Activated CD4-positive, CD25-positive, alpha-beta regulatory T cell treated with anti-CD3 and anti-CD28 coated beads, Interleukin-2, amount 50 U/mL, for 16 hours (primary cell): Measurements from ENCODE around the gene DNAJC30.
"Not testable (repeated sequence)": the region's sequence is repeated elsewhere in the genome, so short reads cannot be mapped to it uniquely, and the experiment has no call there.

Experiments
- DNase-seq: peaks from one replicate; pipeline ENCODE4 v3.0.0-alpha.2; 2020; ENCODE audit warnings: low read depth, low spot score

Gene DNAJC30

DNA sequence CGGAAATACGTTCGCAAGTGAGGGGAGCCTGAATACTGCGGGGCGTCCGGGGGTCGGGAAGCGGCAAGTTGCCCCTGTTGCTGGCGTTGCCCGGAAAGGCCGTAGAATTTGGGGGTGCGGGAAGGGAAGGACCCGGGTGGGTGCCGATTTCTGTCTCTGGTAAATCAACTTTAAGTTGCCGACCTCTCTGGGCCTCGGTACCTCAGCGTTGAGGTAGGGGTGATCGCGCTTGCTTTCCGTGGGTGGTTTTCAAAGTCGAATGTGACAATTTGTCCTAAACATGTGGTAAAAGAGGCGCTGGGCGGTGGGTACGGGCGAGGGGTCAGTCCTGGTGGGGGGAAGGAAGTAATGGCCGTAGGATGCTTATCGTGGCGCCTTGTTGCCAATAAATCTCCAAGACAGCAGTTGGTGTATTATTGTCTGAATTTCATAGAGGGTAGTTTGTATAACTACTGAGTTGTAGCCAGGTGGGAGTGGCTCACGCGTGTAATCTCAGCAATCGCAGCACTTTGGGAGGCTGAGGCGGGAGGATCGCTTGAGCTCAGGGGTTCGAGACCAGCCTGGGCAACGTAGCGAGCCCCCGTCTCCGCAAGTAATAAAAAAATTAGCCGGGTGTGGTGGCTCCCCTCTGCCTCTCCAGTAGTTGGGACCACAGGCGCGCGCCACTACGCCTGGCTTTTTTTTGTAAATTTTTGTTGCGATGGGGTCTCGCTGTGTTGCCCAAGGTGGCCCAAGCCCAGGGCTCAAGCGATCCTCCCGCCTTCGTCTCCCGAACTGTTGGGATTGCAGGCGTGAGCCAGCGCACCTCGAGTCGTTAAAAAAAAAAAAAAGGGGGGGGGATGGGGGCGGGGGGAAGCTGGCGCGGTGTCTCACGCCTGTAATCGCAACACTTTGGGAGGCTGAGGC lies 788 bp upstream of the DNAJC30 start:
- DNase-seq = no peak

DNA sequence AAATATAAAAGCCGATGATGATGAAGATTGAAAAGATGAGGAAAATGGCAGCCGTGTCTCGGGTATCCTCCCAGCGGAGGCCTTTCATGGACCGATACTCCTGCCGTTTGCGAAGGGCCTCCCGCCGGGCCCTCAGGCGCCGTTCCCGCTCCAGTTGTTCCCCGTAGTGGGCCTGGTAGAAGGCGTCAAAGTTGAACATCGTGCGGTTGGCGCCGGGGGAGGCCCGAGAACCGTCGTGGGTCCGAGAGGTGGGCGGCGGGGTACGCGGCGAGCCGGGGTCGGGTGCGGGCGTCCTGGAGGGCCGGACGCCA lies 553 bp downstream of the DNAJC30 start:
- no peak for DNase-seq

DNA sequence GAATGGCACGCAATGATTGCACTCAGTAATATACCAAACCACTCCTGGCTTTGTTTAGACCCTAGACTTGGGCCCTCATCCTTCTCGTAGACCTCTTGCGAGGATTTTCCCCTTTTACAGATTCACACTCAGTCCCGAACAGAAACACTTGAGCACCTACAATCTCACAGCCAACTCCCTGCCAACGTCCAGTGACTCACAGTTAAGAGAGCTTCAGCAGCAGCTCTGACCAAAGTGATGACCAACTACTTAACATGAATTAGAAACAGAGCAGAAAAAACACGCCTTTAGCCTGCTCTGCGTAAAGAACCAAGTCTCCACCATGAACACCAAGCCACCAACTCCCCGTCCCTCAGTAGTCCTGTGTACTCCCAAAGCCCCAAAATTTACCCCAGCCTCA lies 2.2 kb downstream of the DNAJC30 start:
- DNase-seq = no peak

DNA sequence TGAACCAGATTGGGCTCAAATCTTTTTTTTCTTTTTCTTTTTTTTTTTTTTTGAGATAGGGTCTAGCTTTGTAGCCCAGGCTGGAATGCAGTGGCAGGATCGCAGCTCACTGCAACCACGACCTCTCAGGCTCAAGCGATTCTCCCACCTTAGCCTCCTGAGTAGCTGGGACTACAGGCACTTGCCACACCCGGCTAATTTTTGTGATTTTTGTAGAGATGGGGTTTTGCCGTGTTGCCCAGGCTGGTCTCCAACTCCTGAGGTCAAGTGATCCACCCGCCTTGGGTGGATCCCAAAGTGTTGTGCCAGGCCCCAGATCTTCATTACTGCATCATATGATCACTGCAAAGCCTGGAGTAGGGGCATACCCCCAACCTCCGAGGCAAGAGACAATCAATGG lies 2.8 kb downstream of the DNAJC30 start:
- DNase-seq = no peak

DNA sequence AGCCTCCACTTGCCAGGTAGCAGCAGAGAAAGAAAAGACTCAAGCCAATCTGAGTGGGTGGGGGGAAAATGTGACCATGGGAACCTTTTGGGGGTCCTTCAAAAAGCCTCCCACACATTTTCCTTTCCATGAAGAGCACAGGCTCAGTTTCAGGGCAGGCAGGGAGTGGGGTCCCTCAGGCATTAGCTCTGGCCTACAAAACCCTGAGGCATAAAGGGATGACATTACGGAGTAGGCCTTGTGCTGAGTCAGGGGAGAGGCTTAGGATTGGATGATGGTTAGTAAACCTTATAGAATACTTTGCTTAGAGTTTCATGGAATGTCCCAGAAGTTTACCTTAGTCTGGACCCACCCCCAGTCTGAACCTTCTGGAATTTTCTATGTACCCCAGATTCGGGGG lies 3.5 kb downstream of the DNAJC30 start:
- no peak for DNase-seq

DNA sequence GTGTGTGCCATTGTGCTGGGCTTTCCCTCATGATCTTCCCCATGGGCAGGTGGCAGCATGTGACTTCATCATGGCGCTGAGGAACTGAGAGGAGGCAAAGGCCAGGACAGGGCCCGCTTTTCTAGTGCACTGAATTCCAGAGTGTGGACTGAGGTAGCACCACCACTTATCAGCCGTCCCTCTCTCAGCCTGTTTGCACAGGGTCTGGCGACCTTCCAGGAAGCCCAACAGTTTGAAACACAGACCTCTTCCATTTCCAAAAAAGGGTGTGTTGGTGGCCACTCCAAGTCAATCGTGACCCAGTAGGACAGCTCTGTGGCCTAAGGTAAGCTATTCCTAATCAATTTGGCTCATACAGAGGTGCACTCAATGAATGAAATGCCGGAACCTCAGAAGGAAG lies 4.4 kb downstream of the DNAJC30 start:
- DNase-seq = no peak

DNA sequence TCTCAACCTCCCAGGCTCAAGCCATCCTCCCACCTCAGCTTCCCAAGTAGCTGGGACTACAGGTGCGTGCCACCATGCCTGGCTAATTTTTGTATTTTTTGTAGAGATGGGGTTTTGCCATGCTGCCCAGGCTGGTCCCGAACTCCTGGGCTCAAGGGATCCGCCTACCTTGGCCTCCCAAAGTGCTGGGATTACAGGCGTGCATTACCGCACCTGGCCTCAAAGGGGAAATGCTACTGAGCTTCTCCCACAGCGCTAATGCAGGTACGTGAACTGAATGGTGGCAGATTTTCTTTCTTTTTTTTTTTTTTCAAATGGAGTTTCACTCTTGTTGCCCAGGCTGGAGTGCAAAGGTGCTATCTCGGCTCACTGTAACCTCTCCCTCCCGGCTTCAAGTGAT lies 7.2 kb downstream of the DNAJC30 start:
- DNase-seq = not testable (repeated sequence)

DNA sequence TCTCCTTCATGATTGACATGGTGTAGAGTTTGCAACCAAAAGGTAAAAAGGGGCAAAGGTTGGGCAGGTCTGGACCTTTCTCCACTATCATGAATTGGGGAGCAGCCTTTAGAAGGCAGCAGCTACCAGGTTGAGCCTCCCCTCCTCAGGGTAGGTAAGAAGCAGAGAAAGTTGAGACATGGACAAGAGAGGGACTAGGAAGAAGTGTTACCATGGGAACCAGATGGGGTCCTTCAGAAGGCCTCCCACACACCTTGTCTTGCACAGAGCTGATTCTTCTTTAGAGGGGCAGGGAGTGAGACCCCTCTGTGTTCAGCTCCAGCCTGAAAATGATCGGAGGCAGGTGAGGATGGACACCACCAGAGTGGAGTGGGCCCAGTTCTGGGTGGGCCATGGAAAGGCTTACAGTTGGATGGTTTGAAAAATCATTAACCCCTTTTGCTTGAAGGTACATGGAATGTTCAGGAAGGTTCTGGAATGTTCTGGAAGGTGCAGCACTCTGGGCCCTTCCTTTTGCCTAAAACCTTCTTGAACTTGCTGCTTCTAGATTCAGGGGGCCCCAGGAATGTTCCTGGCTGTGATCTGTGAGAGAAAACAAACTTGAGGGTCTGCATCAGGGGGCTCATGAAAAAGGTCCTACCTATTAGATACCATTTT lies 8.7 kb downstream of the DNAJC30 start:
- DNase-seq = no peak

DNA sequence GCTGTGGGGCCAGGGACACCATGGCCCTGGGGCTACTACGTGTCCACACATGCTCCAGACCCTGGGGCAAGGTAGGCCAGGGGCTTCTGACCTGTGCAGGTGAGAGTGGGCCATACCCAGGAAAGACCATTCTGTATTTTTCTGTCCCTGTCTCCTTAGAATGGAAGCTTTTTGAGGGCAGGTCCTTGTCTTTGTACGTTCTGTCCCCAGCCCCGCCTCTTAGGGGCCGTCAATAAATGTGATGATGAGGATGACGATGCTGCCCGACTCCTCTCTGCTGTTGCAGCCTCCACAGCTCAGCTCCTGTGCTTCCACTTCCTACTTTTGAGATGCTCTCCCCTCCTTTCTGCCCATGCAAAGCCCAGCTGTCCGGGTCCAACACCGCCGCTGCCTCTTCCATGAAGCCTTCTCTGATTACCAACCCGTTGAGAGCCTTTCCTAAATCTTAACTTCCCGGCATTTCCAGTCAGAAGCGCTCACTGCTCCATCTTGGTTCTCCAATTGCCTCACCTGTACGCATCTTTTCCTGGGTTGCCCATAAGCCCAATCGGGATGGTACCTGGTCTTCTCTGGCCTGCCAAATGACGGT lies 11.3 kb downstream of the DNAJC30 start:
- DNase-seq = no peak

DNA sequence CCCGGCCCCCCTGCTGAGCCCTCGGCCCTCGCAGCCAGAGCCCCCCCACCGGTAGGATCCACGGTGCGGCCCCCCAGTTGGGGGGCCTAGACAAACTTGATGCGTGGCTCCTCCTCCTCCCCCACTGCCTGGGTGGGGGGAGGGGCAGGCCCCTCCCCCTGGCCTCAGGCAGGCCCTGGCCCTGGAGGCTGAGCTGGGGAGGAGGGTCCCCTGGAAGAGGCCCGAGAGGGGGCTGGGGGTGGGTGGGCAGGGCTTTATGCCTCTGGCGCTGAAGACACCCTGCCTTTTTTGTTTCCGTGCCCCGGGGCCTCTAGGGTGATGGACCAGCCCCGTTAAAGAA lies 12.0 kb downstream of the DNAJC30 start:
- DNase-seq = no peak

DNA sequence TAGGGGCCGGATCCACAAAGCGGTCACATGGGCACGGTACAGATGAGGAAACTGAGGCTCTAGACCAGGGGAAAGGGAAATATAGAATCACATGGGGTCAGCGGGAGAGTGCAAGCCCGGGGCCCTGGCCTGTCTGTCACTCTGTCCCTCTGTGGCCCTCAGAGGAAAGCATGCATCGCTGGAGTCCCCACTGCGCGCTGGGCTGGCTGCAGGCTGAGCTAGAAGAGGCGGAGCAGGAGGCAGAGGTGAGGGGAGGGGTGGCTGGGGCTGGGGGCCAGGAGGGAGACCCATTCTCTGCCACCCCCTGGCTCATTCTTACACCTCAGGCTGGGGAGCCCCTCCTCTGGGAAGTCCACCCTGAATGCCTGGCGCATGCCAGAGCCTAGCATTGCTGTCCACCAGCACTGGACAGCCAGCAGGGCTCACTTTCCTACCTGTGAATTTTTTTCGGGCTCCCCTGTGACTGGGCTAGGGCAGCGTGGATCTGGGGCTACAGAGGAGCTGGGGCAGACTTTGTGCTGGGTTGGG lies 13.3 kb downstream of the DNAJC30 start:
- DNase-seq = no peak

DNA sequence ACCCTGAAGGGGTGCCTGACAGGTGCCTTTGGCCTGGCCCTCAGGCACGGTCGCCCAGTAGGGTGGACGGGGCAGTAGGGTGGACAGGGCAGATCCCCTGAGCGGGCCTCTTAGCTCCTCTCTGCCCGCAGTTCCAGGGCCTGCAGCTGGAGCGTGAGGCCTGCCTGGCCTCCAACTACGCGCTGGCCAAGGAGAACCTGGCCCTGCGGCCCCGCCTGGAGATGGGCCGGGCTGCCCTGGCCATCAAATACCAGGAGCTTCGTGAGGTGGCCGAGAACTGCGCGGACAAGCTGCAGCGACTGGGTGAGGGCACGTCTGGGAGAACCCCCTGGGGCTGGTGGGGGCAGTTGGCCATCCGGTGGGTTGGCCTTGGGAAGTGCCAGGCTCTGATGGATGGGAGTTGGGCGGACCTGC lies 14.0 kb downstream of the DNAJC30 start:
- DNase-seq = no peak

DNA sequence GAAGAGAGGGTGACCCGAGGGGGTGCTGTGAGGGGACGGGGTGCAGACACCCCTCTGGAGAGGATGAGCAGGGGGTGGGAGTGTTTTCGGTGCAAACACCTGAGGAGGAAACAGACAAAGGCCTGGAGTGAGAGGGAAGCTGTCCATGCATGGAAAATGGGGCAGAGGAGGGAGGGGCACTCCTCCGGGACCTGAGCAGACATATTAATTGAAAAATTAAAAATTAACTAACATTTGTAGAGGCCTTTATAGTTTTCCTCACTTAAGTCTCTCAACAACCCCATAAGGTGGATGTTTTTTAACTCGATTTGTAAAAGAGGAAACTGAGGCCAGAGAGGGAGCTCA lies 14.4 kb downstream of the DNAJC30 start:
- no peak for DNase-seq

DNA sequence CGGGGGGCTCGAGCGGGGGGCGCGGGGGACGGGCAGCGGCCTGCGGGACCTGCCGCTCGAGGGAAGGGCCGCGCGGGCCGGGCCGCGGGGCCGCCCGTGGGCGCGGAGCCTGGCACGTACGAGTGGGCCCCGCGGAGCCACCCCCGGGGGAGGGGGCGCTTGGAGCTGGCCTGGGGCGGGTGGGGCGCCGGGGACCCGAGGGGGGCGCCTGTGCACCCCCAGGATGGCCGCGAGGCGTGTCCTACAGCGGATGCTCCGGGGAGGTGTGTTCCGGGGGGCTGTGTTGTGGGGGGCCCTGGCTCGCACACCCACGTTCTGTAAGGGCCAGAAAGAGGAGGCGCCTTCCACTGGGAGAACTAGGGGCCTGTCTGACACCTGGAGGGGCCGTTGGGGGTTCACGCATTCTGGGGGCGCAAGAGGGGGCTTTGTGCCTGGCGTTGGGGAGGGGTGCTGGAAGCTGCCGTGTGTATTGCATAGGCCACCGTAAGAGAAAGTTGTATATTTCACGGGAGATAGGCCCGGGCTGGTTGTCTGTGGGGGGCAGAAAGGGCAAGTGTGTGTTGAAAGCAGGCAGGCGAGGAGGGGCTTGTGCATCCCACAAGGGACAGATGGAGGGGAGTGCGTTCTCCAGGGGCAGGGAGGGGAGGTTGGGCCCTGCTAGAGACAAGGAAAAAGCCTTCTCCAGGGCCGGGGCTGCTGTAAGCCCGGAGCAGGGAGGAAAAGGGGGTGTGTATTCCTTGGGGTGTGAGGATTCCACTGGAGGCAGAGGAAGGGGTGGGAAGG lies 15.0 kb downstream of the DNAJC30 start:
- DNase-seq = no peak

DNA sequence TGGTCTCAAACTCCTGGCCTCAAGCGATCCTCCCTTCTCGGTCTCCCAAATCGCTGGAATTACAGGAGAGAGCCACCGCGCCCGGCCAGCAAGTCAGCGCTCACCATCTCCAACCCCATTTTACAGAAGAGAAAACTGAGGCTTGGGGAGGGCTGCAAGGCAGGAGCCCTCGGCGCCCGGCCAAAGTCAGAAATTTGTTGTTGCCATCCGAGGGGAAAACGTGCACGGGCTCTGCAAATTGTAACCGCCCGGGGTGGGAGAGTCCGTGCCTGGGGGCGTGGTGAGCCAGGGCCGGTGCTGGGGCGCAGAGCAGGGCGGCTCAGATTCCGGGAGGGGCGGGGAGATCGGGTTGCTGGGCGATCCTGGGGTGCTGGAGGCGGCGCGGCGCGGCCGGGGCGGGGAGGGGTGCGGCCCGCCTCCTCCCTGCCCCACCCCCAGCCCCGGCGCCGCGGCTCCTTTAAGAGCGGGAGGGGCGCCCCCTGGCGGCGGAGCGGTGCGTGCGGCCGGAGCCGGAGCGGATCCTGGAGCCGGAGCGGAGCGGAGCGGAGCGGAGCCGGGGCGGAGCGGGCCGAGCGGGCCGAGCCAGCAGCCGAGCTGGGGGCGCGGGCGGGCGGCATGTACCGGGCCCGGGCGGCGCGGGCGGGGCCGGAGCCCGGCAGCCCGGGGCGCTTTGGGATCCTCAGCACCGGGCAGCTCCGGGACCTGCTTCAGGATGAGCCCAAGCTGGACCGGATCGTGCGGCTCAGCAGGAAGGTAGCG lies 15.7 kb downstream of the DNAJC30 start, which contains the start of gene VPS37D:
Gene VPS37D, plus strand, starts transcription at position 488 of the 759 bp plus-strand sequence. Its CDS starts 128 bp downstream, at position 616.
- DNase-seq = peak; percentile 88

DNA sequence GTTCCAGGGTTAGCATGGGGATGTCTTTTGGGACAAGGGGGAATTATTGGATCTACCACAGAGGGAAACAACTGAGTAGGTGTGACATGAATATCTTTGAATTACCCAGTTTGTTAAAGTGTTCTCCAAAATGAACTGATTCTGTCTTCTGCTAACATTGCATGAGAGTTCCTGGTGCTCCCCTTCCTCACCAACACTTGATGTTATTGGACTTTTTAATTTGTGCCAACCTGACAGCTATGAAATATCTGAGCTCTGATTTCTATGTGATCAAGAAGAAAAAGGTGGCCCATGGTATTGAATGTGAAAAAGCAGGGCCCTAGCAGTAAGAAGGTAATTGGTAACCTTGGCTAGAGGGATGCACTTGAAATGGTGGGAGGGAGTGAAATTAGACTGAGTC lies 20.2 kb downstream of the DNAJC30 start:
- DNase-seq = no peak

DNA sequence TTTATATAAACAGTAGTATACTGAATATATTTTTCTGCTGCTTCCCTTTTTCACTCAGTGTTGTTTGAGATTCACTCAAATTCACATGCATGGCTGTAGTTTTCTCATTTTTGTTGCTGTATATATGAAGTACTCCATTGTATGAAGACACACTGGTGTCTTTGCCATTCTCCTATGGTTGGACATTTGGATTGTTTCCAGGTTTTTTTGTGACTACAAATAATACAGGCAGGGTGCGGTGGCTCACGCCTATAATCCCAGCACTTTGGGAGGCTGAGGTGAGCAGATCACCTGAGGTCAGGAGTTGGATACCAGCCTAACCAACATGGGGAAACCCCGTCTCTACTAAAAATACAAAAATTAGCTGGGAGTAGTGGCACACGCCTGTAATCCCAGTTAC lies 22.7 kb downstream of the DNAJC30 start:
- DNase-seq = not testable (repeated sequence)

DNA sequence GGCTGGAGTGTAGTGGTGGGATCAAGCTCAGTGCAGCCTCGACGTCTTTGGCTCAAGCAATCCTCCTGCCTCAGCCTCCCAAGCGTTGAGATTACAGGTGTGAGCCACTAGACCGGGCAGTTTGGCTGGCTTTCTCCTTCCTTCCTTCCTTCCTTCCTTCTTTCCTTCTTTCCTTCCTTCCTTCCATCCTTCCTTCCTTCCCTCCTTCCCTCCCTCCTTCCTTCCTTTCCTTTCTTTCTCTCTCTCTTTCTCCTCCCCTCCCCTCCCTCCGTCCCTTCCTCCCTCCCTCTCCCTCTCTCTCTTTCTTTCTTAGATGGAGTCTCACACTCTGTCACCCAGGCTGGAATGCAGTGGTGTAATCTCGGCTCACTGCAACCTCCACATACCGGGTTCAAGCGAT lies 23.3 kb downstream of the DNAJC30 start:
- no peak for DNase-seq

DNA sequence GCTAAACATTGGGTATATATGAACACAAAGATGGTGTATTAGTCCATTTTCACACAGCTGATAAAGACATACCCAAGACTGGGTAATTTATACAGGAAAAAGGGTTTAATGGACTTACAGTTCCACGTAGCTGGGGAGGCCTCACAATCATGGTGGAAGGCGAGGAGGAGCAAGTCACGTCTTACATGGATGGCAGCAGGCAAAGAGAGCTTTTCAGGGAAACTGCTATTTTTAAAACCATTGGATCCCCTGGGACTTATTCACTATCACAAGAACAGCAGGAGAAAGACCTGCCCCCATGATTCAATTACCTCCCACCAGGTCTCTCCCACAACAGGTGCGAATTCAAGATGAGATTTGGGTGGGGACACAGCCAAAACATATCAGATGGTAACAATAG lies 27.9 kb downstream of the DNAJC30 start:
- DNase-seq = not testable (repeated sequence)

DNA sequence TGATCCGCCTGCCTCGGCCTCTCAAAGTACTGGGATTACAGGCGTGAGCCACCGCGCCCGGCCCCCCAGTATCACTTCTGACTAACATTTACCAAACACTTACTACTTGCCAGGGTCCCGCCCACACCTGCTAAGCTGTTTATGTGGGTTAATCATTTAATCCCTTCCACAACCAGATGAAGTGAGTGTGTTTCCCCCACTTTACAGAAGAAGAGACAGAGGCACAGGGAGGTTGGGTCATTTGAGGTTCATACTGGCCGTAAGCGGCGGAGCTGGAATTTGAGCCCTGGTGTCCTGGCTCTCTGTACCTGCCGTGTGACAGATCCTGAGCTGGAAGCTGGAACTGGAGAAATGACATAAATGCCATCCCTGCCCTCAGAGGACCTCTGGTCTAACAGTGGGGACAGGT lies 30.7 kb downstream of the DNAJC30 start:
- no peak for DNase-seq

DNA sequence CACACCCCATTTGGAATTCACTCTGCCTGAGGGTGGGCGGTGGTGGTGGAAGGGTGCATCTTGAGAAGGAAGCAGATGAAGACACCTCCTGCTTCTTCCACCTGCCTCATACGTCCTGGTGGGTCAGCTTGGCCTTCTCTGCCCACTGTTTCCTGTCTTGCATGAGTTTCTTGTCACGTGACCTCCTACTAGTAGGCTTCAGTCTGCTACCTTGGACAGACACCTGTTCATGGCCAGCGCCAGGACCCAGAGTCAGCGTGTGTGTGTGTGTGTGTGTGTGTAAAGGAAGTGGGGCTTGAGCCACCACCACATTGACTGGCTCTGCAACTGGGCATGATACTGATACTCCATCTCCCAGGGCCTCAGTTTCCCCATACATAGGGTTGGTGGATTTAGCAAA lies 32.7 kb downstream of the DNAJC30 start:
- DNase-seq = no peak
